ENCODE measurements around the gene DPP7. TPM values are rescaled to one million over a fixed set of nuclear protein-coding genes. Genes with fewer than 3 reads are reported as not detected.

Gene DPP7
- total RNA-seq, 1 experiment from 2014 or later = 30.8 TPM

DNA sequence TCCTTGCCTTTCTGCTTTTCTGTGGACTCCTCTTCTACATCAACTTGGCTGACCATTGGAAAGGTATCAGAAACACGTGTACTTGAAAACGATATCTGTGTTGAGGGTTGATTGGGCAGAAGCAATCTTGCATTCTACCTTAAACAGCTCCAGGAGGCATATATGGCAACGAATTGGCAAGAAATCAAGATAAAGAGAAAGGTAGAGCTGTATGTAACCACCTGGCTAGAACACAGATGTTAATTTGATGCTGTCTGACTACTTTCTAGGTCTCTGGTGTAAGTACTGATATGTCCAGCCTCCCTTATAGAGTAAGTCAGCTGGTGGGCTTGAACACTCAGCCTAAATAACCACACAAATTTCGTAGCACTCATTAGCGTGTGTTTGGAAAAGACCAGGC, 26.4 kb downstream of the DPP7 start:
- DNase-seq (ENCODE audit: low read depth) = no peak

DNA sequence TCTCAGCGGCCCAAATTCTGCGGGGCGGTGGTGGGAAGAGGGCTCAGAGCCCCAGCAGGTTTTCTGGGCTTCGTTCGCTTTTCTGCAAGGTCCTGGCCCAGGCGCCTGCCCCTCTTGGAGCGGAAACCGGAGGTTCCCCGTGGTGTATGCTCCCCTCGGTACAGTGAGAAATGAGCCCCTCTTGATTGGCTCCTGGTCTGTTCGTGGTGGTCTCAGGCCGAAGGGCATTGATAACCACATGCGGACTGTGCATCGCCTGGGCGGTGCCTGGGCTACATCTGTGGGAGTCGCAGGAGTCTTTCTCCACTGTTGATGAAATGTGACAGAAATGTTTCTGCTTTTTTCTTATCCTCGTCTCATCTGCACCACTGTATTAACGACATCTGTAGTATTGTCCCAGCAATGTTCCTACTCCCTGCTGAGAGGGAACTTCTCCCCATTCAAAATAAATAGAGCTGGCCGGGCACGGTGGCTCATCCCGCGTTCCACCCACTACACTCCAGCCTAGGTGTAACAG, 27.1 kb downstream of the DPP7 start:
- DNase-seq (ENCODE audit: low read depth) = no peak

DNA sequence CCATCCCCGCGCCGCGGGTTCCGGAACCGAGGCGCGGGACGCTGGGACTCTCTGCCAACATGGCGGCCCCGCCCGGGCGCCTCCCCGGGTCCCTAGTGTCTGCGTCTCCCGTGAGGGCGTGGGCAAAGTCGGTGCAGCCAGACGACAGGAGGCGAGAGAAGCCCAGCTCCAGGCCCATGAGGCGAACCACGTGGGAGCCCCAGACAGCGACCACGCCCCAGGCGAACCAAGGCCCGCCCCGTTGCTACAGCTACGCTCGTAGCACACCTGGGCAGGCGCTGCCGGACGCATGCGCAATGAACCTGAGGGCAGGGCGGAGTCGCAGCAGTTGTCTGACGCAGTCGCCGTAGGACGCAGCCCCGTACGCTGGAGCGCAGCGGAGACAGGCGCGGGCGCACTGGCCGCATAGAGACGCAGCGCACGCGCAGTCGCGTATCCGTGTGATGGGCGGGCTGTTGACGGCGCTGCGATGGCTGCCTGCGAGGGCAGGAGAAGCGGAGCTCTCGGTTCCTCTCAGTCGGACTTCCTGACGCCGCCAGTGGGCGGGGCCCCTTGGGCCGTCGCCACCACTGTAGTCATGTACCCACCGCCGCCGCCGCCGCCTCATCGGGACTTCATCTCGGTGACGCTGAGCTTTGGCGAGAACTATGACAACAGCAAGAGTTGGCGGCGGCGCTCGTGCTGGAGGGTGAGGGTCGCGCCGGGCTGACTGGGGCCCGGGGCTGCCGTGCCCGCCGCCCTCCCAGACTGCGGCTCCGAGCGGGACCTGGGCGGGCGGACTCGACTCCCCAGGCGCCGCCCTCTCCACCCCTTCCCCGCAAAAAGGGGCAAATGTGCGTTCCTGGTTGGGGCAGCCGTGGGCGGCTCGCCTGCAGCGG, 27.8 kb downstream of the DPP7 start, which contains the start of gene MAN1B1:
Gene MAN1B1, plus strand, starts transcription at position 455 of the 878 bp plus-strand sequence. Its CDS starts 15 bp downstream, at position 470.
- DNase-seq (ENCODE audit: low read depth) = peak; percentile 96

DNA sequence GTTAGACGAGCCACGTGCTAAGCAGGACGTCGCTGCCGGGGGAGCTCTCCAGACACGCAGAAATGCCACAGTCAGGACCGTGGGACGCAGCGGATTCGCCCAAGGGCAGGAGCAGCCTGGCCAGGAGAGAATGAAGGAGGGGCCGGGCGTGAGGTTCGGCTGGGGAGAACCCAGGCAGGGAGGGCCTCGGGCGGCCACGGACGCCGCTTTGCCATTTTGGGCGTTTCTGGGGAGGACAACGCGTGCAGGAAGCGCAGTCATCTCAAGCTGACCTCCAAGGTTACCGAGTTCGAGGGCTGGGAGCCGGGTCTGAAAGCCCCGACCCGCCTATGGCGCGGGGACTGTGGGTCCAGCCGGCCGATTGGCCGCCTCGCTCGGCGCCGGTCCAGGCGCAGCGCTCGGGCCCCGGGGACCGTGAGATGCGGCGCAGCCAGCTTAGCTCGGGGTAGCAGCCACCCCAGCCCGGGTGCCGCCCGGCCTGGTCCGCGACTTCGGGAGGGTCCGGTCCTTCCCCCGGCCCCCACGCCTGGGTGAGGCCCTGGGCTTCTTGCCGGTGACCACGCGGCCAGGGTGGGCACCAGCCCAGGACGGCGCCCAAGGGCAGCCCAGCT, 28.5 kb downstream of the DPP7 start:
- peak; percentile 82 for DNase-seq (ENCODE audit: low read depth)

DNA sequence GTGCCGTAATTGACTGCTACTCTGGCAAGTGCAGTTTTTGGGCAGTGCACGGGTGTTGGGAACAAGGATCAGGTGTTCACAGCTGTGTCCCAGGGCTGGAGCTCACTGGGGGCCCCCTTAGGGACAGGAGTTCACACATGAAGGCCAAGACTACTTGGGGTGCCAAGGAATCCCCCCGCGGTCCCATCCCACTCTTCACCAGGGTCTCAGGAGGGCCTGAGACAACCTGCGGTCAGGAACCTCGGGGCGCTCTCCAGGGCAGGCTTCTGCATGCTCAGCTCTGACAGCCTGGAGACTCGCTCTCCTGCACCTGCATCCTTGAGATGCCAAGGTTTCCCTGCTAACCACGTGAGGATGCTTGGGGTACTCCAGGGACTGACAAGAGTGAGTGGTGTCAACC, 30.0 kb downstream of the DPP7 start:
- no peak for DNase-seq (ENCODE audit: low read depth)

DNA sequence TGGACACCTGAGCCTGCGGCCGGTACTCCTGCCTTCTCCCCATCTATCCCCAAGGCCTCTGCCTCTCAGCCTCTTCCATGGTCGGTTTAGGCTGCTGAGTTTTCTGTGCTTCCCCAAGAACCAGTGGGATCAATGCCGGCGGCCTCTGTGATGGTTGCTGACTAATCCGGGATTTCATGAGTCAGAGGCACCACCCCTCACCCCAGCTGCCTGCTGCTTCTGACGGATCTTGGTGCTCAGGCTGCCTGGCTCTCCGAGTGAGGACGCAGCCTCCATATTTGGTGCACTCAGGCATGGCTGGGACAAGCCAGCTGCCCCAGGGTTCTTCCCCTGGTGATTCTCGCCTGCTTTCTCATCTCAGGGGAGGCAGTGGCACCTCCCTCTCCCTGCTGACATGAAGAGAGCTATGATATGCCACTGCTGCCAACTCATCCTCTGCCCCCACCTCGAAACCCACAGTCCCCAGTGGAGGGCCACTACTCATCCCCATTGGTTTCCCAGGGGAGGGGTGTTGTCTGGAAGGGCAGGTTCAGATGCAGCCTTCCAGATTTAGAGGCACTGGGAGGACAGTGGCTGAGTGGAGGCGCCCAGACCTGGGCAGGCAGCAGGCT, 31.0 kb downstream of the DPP7 start:
- DNase-seq (ENCODE audit: low read depth) = peak; percentile 98

DNA sequence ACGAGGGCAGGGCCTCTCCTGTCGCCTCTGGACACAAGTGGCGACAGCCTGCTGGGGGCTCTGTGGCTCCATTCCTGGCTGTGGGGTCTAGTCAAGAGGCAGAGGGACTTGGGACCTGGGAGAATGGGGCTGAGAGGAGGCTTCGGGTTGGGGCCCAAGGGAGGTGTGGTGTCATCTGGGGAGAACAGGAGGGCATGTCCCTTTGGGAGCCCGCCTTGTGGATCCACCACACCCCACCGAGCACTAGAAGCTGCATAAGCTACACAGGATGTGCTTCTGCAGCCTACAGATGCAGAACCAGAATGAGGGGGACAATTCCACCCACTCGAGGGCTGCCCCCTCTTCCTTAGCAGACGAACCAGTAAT, 31.6 kb downstream of the DPP7 start:
- no peak for DNase-seq (ENCODE audit: low read depth)

DNA sequence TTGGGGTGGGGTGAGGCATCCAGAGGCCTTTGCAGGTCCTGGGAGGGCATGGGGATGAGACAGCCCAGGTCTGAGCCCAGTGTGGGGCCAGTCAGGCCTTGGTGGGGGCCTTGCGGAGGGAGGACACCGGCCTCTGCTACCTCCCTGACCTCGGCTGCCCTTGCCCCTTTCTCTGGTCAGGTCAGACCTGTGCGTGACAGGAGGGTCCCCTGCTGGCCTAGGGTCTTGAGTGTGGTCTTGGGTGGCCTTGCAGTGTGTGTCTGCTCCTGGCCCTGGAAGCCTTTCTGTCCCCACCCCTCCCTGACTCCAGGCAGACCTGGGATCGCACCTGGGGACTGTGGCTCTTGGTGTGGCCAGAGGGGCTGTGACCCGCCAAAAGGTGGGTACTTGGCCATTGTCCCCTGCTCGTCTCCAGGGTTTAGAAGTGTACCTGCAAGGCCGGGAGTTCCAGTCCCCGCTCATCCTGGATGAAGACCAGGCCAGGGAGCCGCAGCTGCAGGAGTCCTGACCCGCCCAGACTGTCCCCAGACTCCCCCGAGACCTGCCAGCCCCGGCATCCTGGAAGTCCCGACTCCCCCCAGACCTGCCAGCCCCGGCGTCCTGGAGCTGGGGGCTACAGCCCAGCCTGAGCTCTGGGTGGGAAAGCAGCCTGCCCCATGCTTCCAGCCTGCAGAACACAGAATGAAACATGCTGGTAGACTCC, 32.2 kb downstream of the DPP7 start:
- DNase-seq (ENCODE audit: low read depth) = no peak

DNA sequence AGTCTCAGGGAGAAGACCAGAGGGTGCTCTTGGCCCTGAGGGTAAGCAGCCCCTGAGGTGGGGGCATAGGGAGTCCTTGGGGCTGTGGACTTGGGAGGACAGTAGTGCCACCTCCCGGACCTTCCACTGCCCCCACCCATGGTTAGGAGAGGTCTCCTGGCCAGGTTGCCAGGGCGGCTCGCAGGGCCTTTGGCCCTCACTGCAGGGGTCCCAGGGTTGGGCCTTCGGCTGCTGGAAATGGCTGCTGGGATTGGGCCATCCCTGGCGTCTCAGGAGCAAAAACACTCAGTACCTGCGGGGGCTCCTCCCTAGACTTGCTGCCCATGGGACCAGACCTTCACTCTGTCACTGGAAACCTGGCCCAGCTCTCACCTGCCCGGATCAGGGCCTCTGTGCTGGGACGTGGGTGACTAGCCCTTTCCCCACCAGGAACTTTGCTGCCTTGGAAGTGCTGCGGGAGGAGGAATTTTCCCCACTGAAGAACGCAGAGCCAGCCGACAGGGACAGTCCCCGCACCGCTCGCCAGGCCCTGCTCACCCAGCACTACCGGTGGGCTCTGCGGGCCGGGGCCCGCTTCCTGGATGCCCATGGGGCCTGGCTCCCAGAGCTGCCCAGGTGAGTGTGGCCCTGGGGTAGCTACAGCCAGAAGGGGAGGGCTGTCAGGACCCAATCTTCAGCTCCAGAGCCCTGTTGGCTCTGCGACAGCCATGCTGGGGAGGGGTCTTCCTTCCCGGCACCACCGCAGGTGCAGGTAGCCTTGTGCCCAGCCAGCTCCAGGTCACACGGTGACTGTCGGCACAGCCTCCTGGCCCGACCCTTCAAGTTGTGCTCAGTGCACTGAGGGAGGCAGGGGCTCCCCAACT, 34.0 kb downstream of the DPP7 start:
- no peak for DNase-seq (ENCODE audit: low read depth)

DNA sequence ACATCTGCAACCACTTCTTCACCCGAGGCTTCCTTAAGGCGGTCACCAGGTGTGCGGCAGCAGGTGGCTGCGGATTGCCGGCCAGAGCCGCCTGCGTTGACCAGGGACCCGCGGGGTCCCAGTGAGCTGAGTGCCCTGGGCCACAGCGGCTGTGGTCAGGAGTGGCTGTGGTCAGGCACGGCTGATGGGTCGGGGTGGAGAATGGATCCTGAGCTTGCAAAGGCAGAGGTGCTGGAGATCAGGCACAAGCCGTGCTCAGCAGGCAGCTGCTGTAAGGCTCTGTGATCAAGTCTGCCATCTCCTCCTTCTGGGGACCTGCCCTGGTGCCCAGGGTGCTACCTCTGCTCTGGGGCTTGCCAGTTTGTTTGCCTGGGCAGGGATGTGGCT, 35.1 kb downstream of the DPP7 start:
- no peak for DNase-seq (ENCODE audit: low read depth)

DNA sequence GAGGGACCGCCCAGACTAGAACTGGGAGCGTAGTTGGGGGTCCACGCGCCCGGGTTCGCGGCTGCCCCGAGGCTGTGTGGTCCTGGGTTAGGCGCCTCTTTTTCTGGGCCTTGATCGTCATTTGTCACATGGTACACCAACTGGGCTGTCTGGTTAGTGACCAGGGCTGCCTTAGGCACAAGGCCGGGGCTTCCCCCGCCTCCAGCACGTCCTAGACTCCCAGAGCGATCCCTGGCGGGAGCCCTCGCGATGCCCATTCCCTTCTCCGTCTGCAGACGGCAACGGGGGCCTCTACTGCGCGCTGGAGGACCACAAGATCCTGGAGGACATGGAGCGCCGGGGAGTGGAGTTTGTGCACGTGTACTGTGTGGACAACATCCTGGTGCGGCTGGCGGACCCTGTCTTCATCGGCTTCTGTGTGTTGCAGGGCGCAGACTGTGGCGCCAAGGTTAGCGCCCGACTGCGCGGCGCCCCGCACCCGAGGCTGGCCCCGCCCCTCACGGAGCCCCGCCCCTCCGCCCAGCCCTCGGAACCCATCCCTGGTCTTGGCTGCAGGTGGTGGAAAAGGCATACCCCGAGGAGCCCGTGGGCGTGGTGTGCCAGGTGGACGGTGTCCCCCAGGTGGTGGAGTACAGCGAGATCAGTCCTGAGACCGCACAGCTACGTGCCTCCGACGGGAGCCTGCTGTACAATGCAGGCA, 35.7 kb downstream of the DPP7 start:
- DNase-seq (ENCODE audit: low read depth) = no peak

DNA sequence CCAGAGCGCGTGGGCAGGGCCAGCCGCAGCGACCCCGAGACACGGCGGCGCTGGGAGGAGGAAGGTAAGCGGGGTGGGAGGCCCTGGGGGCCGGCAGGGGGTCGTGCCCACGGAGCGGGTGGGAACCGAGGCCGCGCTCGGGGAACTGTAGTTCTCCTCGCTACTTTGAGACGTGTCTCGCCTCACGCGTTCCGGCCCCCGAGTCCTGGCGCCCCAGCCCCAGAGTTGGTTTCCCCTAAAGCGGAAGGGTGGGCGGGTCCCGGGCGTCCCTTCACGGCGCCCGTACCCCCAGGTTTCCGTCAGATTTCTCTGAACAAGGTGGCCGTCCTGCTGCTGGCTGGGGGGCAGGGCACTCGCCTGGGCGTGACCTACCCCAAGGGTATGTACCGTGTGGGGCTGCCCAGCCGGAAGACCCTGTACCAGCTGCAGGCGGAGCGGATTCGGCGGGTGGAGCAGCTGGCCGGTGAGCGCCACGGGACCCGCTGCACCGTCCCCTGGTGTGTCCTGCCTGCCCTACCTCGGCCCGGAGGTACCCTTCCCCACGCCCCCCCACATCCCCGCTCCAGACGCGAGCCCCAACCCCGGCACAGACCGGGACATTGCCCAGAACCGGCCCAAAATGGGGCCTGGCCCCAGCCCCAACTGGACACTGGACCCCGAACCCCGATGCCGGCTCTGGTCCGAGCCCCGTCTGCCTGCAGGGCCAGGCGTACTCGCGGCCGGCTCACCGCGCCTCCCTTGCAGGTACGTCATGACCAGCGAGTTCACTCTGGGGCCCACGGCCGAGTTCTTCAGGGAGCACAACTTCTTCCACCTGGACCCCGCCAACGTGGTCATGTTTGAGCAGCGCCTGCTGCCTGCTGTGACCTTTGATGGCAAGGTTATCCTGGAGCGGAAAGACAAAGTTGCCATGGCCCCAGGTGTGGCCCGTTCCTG, 36.5 kb downstream of the DPP7 start:
- DNase-seq (ENCODE audit: low read depth) = no peak

DNA sequence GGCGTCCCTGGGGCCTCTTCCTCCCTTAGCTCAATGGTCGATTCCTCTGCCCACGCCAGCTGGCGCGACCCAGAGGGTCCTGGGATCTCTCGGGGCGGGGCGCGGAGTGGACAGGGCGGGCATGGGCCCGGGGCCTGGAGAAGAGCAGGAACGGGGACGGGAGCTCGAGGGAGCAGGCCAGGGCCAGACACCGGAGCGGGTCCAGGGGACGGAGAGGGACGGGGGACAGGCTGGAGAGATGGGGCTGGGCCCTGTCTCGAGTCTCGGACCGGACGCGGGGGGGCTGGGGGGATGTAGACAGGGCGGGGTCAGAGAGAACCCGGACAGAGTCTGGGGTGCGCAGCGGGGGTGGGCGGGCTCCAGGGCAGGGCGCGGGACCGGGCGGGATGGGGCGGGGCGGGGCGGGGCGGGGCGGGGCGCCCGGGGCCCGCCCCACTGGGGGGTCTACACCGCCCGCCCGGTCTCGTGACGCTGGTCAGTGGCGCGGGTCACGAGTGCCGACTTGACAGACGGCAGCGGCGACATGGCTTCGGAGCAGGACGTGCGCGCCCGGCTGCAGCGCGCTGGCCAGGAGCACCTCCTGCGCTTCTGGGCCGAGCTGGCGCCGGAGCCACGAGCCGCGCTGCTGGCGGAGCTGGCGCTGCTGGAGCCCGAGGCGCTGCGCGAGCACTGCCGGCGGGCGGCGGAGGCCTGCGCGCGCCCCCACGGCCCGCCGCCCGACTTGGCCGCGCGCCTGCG, 37.4 kb downstream of the DPP7 start, which contains the start of gene UAP1L1:
Gene UAP1L1, plus strand, starts transcription at position 508 of the 738 bp plus-strand sequence. Its CDS starts 16 bp downstream, at position 524.
- DNase-seq (ENCODE audit: low read depth) = peak; percentile 79

DNA sequence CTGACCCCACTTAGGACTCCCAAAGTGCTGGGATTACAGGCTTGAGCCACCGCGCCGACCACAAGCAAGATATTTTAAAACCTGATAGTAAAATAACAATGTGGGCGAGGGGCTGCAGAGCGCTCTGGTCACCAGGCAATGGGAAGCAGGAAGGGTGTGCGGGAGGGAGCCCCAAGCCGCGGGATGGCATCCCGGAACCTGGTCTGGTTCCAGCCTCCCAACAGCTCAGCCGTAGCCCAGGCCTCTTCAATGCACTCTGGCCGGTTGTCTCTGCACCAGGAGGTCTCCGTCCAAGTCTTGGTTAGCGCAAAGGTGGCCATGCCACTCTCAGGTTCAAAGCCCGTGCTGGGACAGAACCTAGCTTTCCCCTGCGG, 37.9 kb downstream of the DPP7 start:
- DNase-seq (ENCODE audit: low read depth) = no peak

DNA sequence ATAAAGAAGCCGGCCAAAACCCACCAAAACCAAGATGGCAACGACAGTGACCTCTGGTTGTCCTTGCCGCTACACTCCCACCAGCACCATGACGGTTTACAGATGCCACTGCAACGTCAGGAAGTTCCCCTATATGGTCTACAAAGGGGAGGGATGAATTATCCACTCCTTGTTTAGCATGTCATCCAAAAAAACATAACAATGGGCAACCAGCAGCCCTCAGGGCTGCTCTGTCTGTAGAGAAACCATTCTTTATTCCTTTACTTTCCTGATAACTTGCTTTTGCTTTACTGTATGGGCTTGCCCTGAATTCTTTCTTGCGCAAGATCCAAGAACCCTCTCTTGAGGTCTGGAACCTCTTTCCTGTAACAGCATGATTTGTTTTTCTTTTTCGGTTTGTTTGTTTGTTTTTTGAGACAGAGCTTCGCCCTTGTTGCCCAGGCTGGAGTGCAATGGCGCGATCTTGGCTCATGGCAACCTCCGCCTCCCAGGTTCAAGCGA, 39.2 kb downstream of the DPP7 start:
- DNase-seq (ENCODE audit: low read depth) = no peak

DNA sequence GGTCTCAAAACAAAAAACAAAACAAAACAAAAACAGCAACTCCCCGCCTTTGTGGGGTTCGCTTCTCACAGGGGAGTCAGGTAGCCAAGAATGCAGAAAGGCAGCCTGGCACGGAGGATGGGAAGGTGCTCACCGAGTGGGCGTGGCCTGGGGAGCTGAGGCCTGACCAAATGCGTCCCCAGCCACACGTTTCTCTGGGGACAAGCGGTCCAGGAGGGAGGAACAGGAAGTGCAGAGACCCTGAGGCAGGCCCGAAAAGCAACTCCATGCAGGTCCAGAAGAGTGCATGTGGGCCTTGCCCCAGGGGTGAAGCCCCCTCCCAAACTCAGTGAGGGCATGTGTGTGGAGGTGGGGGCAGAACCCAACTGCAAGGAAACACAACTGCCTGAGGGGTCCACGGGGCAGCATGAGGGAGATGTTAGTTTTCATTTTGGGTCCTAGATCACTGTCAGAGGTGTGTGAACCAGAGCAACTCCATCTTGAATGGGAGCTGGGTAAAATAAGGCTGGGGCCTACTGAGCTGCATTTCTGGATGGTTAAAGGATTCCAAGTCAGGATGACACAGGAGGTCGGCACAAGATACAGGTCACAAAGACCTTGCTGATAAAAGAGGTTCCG, 39.8 kb downstream of the DPP7 start:
- no peak for DNase-seq (ENCODE audit: low read depth)

DNA sequence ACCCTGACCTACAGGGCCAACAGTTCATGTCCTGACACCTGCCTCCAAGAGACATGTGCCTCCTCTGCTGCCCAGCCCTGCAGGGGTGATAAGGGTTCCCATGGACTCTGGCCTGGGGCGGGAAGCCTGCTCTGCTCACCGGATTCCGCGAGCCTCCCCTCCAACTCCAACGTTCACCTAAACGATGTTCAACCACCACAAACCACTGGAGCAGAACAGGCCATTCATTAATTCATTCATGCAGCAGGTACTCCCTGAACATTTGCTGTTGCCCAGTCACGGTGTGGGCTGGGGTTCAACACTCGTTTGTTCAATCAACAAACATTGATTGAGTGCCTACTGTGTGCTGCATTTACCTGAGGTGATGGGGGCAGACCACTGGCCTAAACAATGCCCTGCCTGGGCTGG, 40.5 kb downstream of the DPP7 start:
- DNase-seq (ENCODE audit: low read depth) = no peak

DNA sequence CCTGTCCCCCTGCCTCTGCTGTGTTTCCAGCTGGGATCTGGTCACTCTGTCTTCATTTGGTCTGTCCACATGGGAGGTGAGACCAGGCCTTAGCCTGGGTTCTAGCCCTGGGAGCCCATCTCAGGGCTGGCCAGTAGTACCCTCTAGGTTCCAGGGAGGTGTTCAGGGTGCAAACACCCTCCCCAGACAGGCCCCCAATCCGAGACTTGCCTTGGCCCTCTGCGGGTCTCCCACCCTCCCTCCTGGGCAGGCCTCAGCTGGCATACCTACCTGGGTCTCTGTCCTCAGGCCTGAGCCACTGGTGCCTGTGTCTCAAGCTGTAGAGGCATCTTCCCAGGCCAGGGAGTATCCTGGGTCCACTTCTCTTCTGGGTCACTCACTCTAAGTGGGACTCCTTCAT, 43.3 kb downstream of the DPP7 start:
- DNase-seq (ENCODE audit: low read depth) = no peak
